HG02870 (cell line): ENCODE results near the gene TRIM54.

Source experiments
- ATAC-seq: cut with Tn5 transposase; IDR thresholded peaks from one replicate; pipeline ENCODE4 v1.9.1; 2021; ENCODE audit warnings: mild to moderate bottlenecking, moderate library complexity; ENCODE audit not compliant: unreplicated experiment

TRIM54 gene

DNA sequence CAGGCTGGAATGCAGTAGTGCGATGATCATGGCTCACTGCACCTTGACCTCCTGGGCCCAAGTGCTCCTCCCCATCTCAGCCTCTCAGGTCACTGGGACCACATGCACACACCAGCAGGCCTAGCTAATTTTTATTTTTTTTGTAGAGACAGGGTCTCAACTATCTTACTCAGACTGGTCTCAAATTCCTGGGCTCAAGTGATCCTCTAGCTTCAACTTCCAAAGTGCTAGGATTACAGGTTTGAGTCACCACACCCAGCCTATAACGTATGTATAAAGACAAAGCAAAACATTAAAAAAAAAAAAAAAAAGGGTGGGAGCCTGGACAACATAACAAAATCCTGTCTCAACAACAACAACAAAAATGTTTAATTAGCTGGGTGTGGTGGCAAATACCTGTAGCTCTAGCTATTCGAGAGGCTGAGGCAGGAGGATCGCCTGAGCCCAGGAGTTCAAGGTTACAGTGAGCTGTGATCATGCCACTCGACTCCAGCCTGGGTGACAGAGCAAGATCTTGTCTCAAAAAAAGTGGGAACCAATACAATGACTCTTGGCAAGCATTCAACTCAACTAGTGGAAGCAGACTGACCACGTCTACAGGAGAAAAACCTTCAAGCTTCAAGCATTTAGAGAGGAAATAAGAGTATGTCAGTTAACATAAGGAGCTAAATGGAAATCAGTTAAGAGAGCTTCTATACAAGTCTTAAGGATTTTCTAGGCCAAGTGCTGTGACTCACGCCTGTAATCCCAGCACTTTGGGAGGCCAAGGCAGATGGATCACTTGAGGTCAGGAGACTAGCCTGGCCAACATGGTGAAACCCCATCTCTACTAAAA, 71.8 kb downstream of the TRIM54 start:
- no peak for ATAC-seq

GRCh38 chr2:27354597-27354927, 72.3 kb downstream of the TRIM54 start:
- no peak for ATAC-seq

DNA sequence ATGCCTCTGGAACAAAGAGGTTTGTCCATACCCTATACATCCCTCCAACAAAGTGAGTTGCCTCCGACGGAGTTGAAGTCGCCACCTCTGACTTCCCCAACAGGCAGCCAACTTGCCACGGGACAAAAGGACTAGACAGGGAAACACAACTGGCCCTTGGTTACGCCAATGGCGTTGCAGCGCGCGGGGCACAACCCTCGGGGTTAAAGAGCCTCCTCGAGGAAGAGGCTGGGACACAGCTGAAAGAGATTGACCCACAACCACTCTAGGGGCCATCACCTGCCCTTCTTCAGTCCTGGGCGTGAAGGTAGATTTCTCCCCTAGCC, 73.8 kb downstream of the TRIM54 start:
- ATAC-seq = peak; percentile 17

DNA sequence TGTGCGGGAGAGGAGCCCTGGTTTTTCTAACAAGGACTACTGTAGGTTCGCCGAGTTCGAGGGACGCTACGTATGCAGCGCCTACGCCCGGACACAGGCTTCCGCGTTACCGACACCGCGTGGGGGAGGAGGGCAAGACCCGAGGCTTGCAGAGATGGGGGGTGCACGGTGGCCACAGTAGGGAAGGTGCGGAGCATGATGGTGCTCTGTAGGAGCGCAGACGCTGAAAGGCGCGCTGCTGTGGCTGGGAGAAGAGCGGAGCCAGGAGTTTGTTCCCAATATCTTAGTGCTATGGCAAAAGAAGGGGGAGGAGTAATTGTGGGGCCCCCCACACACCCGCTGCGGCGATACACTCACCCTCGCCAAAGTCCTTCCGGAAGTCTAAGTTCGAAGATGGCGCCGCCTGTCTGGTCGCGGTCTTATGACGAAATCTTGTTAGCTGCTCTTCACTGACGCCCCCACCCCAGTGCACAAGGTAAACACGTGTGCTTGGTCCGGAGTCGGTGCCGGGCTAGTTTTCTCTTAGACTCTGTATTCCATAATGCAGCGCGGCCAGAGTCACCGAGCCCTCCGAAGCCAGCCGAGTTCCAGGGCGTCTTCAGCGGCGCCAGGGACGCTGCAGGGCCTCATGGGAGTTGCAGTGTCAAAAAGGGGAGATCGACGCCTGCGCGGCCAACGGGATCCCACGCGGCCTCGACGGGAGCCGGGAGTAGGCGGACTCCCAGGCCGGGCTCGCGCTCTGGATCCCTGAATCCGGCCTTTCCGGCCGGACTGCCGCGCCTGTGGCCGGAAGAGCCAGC, 74.4 kb downstream of the TRIM54 start, which contains the start of gene GTF3C2:
GTF3C2 (minus strand) TSS at position 383 of the 800 bp plus-strand sequence. CDS start 13,210 bp downstream, outside the sequence.
- peak; percentile 86 for ATAC-seq
